ENCODE results near the gene THSD7B.

Gene THSD7B

GRCh38 chr2:137708311-137708710, 943.0 kb downstream of the THSD7B start:
- no peak for DNase-seq

- no peak for DNase-seq
These were observed 950.4 kb downstream of the THSD7B start for GRCh38 chr2:137715731-137716191.

- DNase-seq, result no peak
These were observed 953.4 kb downstream of the THSD7B start for GRCh38 chr2:137718786-137719185.

- DNase-seq, result no peak
These were observed 956.4 kb downstream of the THSD7B start for GRCh38 chr2:137721733-137722132.

GRCh38 chr2:137724912-137725311, 959.6 kb downstream of the THSD7B start:
- no peak for DNase-seq

All from activated T-cell treated with anti-CD3 and anti-CD28 coated beads, Interleukin-2, amount 50 U/mL, for 48 hours (primary cell).